Measurements from ENCODE around the gene FYN.

The FYN gene

DNA sequence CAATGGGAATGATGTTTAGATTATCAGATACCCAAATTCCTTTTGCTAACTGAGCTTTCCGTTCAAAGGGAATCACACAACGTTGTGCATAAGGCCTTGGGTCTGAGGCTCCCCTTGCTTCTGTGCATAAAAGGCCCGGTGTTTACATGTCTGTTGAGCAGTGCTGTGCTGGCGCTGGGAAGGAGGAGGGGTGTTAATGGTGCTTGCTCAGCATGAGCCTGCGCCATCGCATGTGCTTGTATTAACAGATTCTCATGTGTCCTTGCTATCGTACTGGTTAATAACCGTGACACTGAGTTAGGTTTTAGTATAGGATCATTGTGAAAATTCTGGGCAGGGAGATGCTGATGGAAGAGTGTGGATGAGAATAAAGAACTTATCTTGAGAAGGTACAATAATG is 205.3 kb downstream of the FYN start:
- POLR2A ChIA-PET, result no interaction called here
- CTCF ChIA-PET, result no interaction called here
- no peak for DNase-seq (ENCODE audit: extremely low spot score)
- TF ChIP-seq FOXA1 (IDR thresholded peaks at IDR 0.05) (no peak), SP1 (IDR thresholded peaks at IDR 0.05) (no peak), BHLHE40 (IDR thresholded peaks at IDR 0.05; ENCODE audit: borderline replicate concordance) (no peak), SUZ12 (IDR thresholded peaks at IDR 0.05) (no peak), LEF1 (IDR thresholded peaks at IDR 0.05; ENCODE audit: borderline replicate concordance) (no peak), ZNF384 (IDR thresholded peaks at IDR 0.05) (no peak), PKNOX1 (IDR thresholded peaks at IDR 0.05) (no peak), FOXM1 (IDR thresholded peaks at IDR 0.05; ENCODE audit: borderline replicate concordance) (no peak), NFRKB (IDR thresholded peaks at IDR 0.05) (no peak), L3MBTL2 (conservative IDR thresholded peaks at IDR 0.05) (no peak), FOXK2 (IDR thresholded peaks at IDR 0.05) (no peak), ELF4 (IDR thresholded peaks at IDR 0.05) (no peak), HDGF (IDR thresholded peaks at IDR 0.05; ENCODE audit: borderline replicate concordance) (no peak), ARNT (IDR thresholded peaks at IDR 0.05) (no peak), CTBP1 (IDR thresholded peaks at IDR 0.05; ENCODE audit: borderline replicate concordance) (no peak), TARDBP (IDR thresholded peaks at IDR 0.05) (no peak)

GRCh38 chr6:111666847-111667246 is 206.4 kb downstream of the FYN start:
- CTCF ChIA-PET, result interaction anchor here (0.6 kb wide), 1 partner anchor 9 kb away, joined by 3 read pairs; no protein-coding TSS in a partner anchor
- TF ChIP-seq LEF1 (IDR thresholded peaks at IDR 0.05; ENCODE audit: borderline replicate concordance) (no peak), SP1 (IDR thresholded peaks at IDR 0.05) (no peak), HDGF (IDR thresholded peaks at IDR 0.05; ENCODE audit: borderline replicate concordance) (no peak), NFRKB (IDR thresholded peaks at IDR 0.05) (no peak), ARNT (IDR thresholded peaks at IDR 0.05) (no peak), ELF4 (IDR thresholded peaks at IDR 0.05) (no peak), CTBP1 (IDR thresholded peaks at IDR 0.05; ENCODE audit: borderline replicate concordance) (no peak), L3MBTL2 (conservative IDR thresholded peaks at IDR 0.05) (no peak), ZNF384 (IDR thresholded peaks at IDR 0.05) (no peak), PKNOX1 (IDR thresholded peaks at IDR 0.05) (no peak), BHLHE40 (IDR thresholded peaks at IDR 0.05; ENCODE audit: borderline replicate concordance) (no peak), FOXM1 (IDR thresholded peaks at IDR 0.05; ENCODE audit: borderline replicate concordance) (no peak)
- DNase-seq (ENCODE audit: extremely low spot score), result no peak
- POLR2A ChIA-PET, result no interaction called here

DNA sequence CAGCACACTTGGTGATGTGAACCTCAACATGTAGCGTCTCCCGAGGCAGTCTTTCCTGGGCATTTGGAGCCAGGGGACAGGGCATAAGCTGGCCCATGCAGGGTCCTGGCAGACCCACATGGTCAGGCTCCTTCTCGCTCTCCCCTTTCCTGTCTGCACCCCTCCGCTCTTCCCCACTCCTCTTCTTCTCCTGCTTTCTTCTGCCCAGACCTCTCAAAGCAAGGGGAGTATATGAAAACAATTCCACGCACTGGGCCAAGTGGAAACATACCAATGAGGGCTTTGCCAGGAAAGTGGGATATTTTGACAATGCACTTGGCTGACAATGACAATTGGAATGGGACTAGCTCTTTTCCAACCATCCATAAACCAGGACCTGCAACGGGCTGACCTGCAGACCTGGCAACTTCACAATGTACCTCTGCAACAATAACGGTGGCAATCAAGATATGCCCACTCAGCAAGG is 208.7 kb downstream of the FYN start:
- ChIA-PET CTCF (interaction anchor here (0.6 kb wide), 1 partner anchor 329 kb away, joined by 3 read pairs; no protein-coding TSS in a partner anchor), POLR2A (no interaction called here)
- DNase-seq (ENCODE audit: extremely low spot score), result no peak
- TF ChIP-seq SP1 (IDR thresholded peaks at IDR 0.05) (no peak), ZNF384 (IDR thresholded peaks at IDR 0.05) (no peak), ARNT (IDR thresholded peaks at IDR 0.05) (no peak), HDGF (IDR thresholded peaks at IDR 0.05; ENCODE audit: borderline replicate concordance) (no peak), NFRKB (IDR thresholded peaks at IDR 0.05) (no peak), FOXK2 (IDR thresholded peaks at IDR 0.05) (no peak), LEF1 (IDR thresholded peaks at IDR 0.05; ENCODE audit: borderline replicate concordance) (no peak), PKNOX1 (IDR thresholded peaks at IDR 0.05) (no peak), FOXM1 (IDR thresholded peaks at IDR 0.05; ENCODE audit: borderline replicate concordance) (no peak), L3MBTL2 (conservative IDR thresholded peaks at IDR 0.05) (no peak), TARDBP (IDR thresholded peaks at IDR 0.05) (no peak), SUZ12 (IDR thresholded peaks at IDR 0.05) (no peak), FOXA1 (IDR thresholded peaks at IDR 0.05) (no peak), ELF4 (IDR thresholded peaks at IDR 0.05) (no peak), CTBP1 (IDR thresholded peaks at IDR 0.05; ENCODE audit: borderline replicate concordance) (no peak), BHLHE40 (IDR thresholded peaks at IDR 0.05; ENCODE audit: borderline replicate concordance) (no peak)

DNA sequence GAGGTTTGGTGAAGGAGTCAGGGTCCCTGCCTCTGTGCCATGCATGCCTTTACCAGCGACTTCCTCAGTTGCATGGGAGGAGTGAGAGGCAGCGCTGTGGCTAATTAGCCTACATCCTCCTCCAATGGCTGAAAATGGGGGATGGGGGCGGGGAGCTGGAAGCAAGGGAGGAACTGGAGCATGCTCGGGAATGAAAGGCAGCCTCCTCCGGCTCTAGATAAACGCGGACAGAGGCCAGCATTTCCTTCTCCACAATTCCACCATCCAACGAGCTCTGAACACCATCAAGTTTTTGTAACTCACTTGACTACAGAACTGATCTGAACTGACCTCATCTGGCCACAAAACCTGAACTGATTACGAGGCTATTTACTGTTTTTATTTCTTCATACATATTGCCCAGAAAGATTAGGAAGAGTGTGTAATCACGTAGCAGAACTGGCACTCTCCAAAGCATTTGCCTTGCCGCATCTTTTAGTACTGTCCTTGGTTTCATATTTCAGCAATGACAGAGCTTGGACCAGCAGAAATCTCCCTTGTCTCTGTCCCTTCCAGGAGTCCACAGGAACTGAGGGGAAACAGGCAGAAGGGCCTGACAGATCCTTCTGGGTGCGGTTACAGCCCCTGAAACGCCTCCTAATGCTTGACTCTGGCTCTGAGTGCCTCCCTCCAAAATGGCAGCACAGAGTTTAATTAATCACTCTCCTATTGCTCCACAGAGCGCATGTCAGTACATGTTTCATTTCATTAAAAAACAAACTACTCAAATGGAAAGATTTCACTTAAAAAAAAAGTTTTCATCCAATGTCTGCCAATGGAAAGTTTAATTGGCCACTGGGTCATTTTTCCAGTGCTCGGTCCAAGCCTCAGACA is 209.3 kb downstream of the FYN start:
- no peak for DNase-seq (ENCODE audit: extremely low spot score)
- ChIA-PET CTCF (no interaction called here), POLR2A (no interaction called here)
- TF ChIP-seq TARDBP (IDR thresholded peaks at IDR 0.05), result no peak
- no peak for TF ChIP-seq ARNT (IDR thresholded peaks at IDR 0.05)
- TF ChIP-seq FOXM1 (IDR thresholded peaks at IDR 0.05; ENCODE audit: borderline replicate concordance), result no peak
- TF ChIP-seq BHLHE40 (IDR thresholded peaks at IDR 0.05; ENCODE audit: borderline replicate concordance), result no peak
- TF ChIP-seq FOXA1 (IDR thresholded peaks at IDR 0.05), result no peak
- TF ChIP-seq PKNOX1 (IDR thresholded peaks at IDR 0.05), result no peak
- TF ChIP-seq SUZ12 (IDR thresholded peaks at IDR 0.05), result no peak
- no peak for TF ChIP-seq ZNF384 (IDR thresholded peaks at IDR 0.05)
- TF ChIP-seq SP1 (IDR thresholded peaks at IDR 0.05), result no peak
- no peak for TF ChIP-seq NFRKB (IDR thresholded peaks at IDR 0.05)
- no peak for TF ChIP-seq ELF4 (IDR thresholded peaks at IDR 0.05)
- no peak for TF ChIP-seq HDGF (IDR thresholded peaks at IDR 0.05; ENCODE audit: borderline replicate concordance)
- TF ChIP-seq FOXK2 (IDR thresholded peaks at IDR 0.05), result no peak
